Aorta (tissue), 5 donors: Measurements from ENCODE around the gene OSTC. TPM values are rescaled to one million over a fixed set of nuclear protein-coding genes. Genes with fewer than 3 reads are reported as not detected.

Experiments
- ATAC-seq: fragments of 200-7000 bp; cut with Tn5 transposase; one replicate; pipeline ENCODE4 v1.9.1; 2022; ENCODE audit warnings: moderate library complexity; ENCODE audit not compliant: low FRiP score
- DNase-seq, 2 donors: peaks; one replicate each; pipeline ENCODE4 v3.0.0-alpha.2; 2020
- H3K27ac ChIP-seq, 2 donors: one replicate each; pipeline ENCODE4 v1.5.1; 2013; ENCODE audit warnings: low read length in 2 of 2, mild to moderate bottlenecking in 2 of 2, moderate library complexity in 2 of 2, control low read depth in 1 of 2, inconsistent platforms in 1 of 2, low read depth in 1 of 2
- H3K27me3 ChIP-seq, 2 donors: one replicate each; pipeline ENCODE4 v1.6.1; 2013; ENCODE audit warnings: control low read depth in 1 of 2, low read length in 1 of 2, mild to moderate bottlenecking in 1 of 2, moderate library complexity in 1 of 2; ENCODE audit not compliant: insufficient read depth in 2 of 2, control insufficient read depth in 1 of 2
- H3K36me3 ChIP-seq, 2 donors: one replicate each; pipeline ENCODE4 v1.6.1; 2013; ENCODE audit warnings: control low read depth in 1 of 2, low read length in 1 of 2, mild to moderate bottlenecking in 1 of 2; ENCODE audit not compliant: insufficient read depth in 2 of 2, control insufficient read depth in 1 of 2
- H3K4me1 ChIP-seq, 2 donors: one replicate each; pipeline ENCODE4 v1.6.1; 2013; ENCODE audit warnings: low read length in 2 of 2, control low read depth in 1 of 2, mild to moderate bottlenecking in 1 of 2, moderate library complexity in 1 of 2; ENCODE audit not compliant: insufficient read depth in 2 of 2, control insufficient read depth in 1 of 2
- H3K4me3 ChIP-seq, 2 donors: one replicate each; pipeline ENCODE4 v1.5.1; 2013; ENCODE audit warnings: low read length in 2 of 2, control low read depth in 1 of 2, mild to moderate bottlenecking in 1 of 2
- H3K9me3 ChIP-seq: one replicate; pipeline ENCODE4 v1.6.1; 2013; ENCODE audit warnings: mild to moderate bottlenecking, low read length; ENCODE audit not compliant: control insufficient read depth
- WGBS, 2 donors: extraction: QIAGEN DNeasy Blood & Tissue Kit; methylation state at CpG; one replicate each; pipeline ENCODE4 v1.1.7; 2013; 5-methylcytosine and 5-hydroxymethylcytosine counted together
- intact Hi-C, 2 donors: fragments of 100-400 bp; cut with DNase I; formaldehyde crosslinking; loops; one replicate each; pipeline versions ENCODE4 v1.14.2 to v1.15.0; 2022
- polyA plus RNA-seq, 2 donors: library from polyadenylated mRNA; stranded (reverse); fragments of 200-250 nt; gene quantifications; one replicate each; pipeline ENCODE4 v1.2.3, GENCODE V29; 2013
- total RNA-seq, 2 donors: library from RNA; stranded (reverse); fragmentation: NEBNext Ultra II Directional; extraction: Animal tissue kit (Norgen Biotek cat#: 25700); gene quantifications; one replicate each; pipeline ENCODE4 v1.2.1, GENCODE V29; 2021
- donor health status: healthy with polysubstance abuse.
- donor health status: Bipolar disorder and iron deficiency.
- donor health status: DM: no; HTN: no; CAD: no.
- donor health status: DM: no; HTN: no; CAD: no.
- donor health status: DM: yes; HTN: yes; CAD: no.

Gene OSTC
- total and polyA plus RNA-seq, 4 donors: 63.5 to 110 (median 82.0) TPM

GRCh38 chr4:108635070-108635655 lies 15.2 kb upstream of the OSTC start:
- 80 to 87% methylated on average over 8 of the region's 8 CpGs for WGBS, 2 donors
- DNase-seq (no peak), ATAC-seq (no peak)
- Histone ChIP-seq H3K27me3 (no peaks in the 10 kb centered on the region), H3K4me3 (no peak overlapping the region), H3K36me3 (peaks cover 3 to 5% of the 10 kb centered on the region in 2 donors), H3K9me3 (no peaks in the 10 kb centered on the region), H3K27ac (no peak overlapping the region), H3K4me1 (no peaks in the 10 kb centered on the region)
- intact Hi-C loops: no loop called here

GRCh38 chr4:108636246-108636645 lies 14.2 kb upstream of the OSTC start:
- H3K36me3 ChIP-seq: peaks cover 3 to 4% of the 10 kb centered on the region in 2 donors
- no peak for DNase-seq
- H3K4me3 ChIP-seq: no peak overlapping the region
- intact Hi-C loops: no loop called here
- no peaks in the 10 kb centered on the region for H3K27me3 ChIP-seq
- 39 to 44% methylated on average over 1 of the region's 1 CpG for WGBS, 2 donors
- ATAC-seq: no peak
- no peaks in the 10 kb centered on the region for H3K9me3 ChIP-seq
- H3K4me1 ChIP-seq: no peaks in the 10 kb centered on the region
- H3K27ac ChIP-seq: no peak overlapping the region

- intact Hi-C loops: no loop called here
- no peaks in the 10 kb centered on the region for H3K9me3 ChIP-seq
- H3K27ac ChIP-seq: no peak overlapping the region
- ATAC-seq (no peak), DNase-seq (no peak)
- 44 to 48% methylated on average over 2 of the region's 2 CpGs for WGBS, 2 donors
- no peak overlapping the region for H3K4me3 ChIP-seq
- no peaks in the 10 kb centered on the region for H3K27me3 ChIP-seq
- H3K4me1 ChIP-seq: no peaks in the 10 kb centered on the region
- peaks cover 2 to 3% of the 10 kb centered on the region in 2 donors for H3K36me3 ChIP-seq
Measured at GRCh38 chr4:108637856-108638255, 12.5 kb upstream of the OSTC start.

GRCh38 chr4:108644237-108644636 lies 6.2 kb upstream of the OSTC start:
- Histone ChIP-seq H3K9me3 (no peaks in the 10 kb centered on the region), H3K4me1 (no peaks in the 10 kb centered on the region), H3K27me3 (no peaks in the 10 kb centered on the region), H3K27ac (no peak overlapping the region), H3K4me3 (no peak overlapping the region), H3K36me3 (no peaks in the 10 kb centered on the region)
- DNase-seq (no peak), ATAC-seq (no peak)
- intact Hi-C loops: no loop called here
- 13 to 46% methylated on average over 1 of the region's 1 CpG for WGBS, 2 donors

- H3K36me3 ChIP-seq: no peaks in the 10 kb centered on the region
- intact Hi-C loops: no loop called here
- no peak overlapping the region for H3K27ac ChIP-seq
- 93 to 95% methylated on average over 3 of the region's 3 CpGs for WGBS, 2 donors
- no peaks in the 10 kb centered on the region for H3K9me3 ChIP-seq
- no peaks in the 10 kb centered on the region for H3K4me1 ChIP-seq
- DNase-seq (no peak), ATAC-seq (no peak)
- H3K27me3 ChIP-seq: no peaks in the 10 kb centered on the region
- no peak overlapping the region for H3K4me3 ChIP-seq
Measured at GRCh38 chr4:108646706-108647105, 3.7 kb upstream of the OSTC start.

- H3K9me3 ChIP-seq: no peaks in the 10 kb centered on the region
- 0 to 2% methylated on average over 6 of the region's 6 CpGs for whole genome bisulfite sequencing, 2 donors
- ATAC-seq: no peak
- intact Hi-C loops: loop anchor here in 1 of 2 donors (2.0 kb wide), 1 partner anchor 29 kb away; the partner anchor contains the start of gene RPL34
- H3K27me3 ChIP-seq: no peaks in the 10 kb centered on the region
- H3K4me3 ChIP-seq: peak overlapping the region in 1 of 2 donors; percentile 27
- no peak overlapping the region for H3K27ac ChIP-seq
- no peaks in the 10 kb centered on the region for H3K36me3 ChIP-seq
- no peak for DNase-seq
- no peaks in the 10 kb centered on the region for H3K4me1 ChIP-seq
Measured at GRCh38 chr4:108649863-108650211, 562 bp upstream of the OSTC start.

- H3K9me3 ChIP-seq: no peaks in the 10 kb centered on the region
- DNase-seq: no peak
Measured at GRCh38 chr4:108651014-108651791, 804 bp downstream of the OSTC start.

GRCh38 chr4:108662629-108663028 lies 12.2 kb downstream of the OSTC start:
- no peaks in the 10 kb centered on the region for H3K27me3 ChIP-seq
- no peaks in the 10 kb centered on the region for H3K4me1 ChIP-seq
- no peaks in the 10 kb centered on the region for H3K36me3 ChIP-seq
- H3K9me3 ChIP-seq: no peaks in the 10 kb centered on the region
- H3K27ac ChIP-seq: no peak overlapping the region
- no peak for ATAC-seq
- 18 to 30% methylated on average over 3 of the region's 3 CpGs for WGBS, 2 donors
- DNase-seq: no peak
- no peak overlapping the region for H3K4me3 ChIP-seq
- intact Hi-C loops: no loop called here

More at GRCh38 chr4:108651014-108651791, 804 bp downstream of the OSTC start:
- H3K27ac ChIP-seq: peak overlapping the region in 1 of 2 donors; percentile 65
- no peak for ATAC-seq
- WGBS, 2 donors: 1 to 2% methylated on average over 9 of the region's 9 CpGs
- H3K36me3 ChIP-seq: no peaks in the 10 kb centered on the region
- H3K27me3 ChIP-seq: no peaks in the 10 kb centered on the region
- H3K4me3 ChIP-seq: peak overlapping the region; percentile 39 to 95
- H3K4me1 ChIP-seq: no peaks in the 10 kb centered on the region
- intact Hi-C loops: loop anchor here in 1 of 2 donors (2.0 kb wide), 1 partner anchor 30 kb away; the partner anchor contains the start of gene RPL34
